Measurements from ENCODE around the gene RBFOX2. TPM values are rescaled to one million over a fixed set of nuclear protein-coding genes. Genes with fewer than 3 reads are reported as not detected.
"Not testable (repeated sequence)": the region's sequence is repeated elsewhere in the genome, so short reads cannot be mapped to it uniquely, and the experiment has no call there.

The RBFOX2 gene
- total RNA-seq, 1 donor from 2014 or later = 107 TPM

GRCh38 chr22:36042240-36042639 is 13.6 kb upstream of the RBFOX2 start:
- no peak for DNase-seq

- no peak for DNase-seq
These were observed 10.5 kb upstream of the RBFOX2 start for GRCh38 chr22:36039125-36039524.

GRCh38 chr22:36037102-36037758 is 8.6 kb upstream of the RBFOX2 start:
- DNase-seq = no peak

- DNase-seq = peak; percentile 21
These were observed 7.6 kb upstream of the RBFOX2 start for GRCh38 chr22:36036167-36036624.

- DNase-seq = no peak
These were observed 4.0 kb upstream of the RBFOX2 start for GRCh38 chr22:36032611-36033010.

- no peak for DNase-seq
These were observed 757 bp upstream of the RBFOX2 start for GRCh38 chr22:36029406-36029755.

- no peak for DNase-seq
These were observed 534 bp downstream of the RBFOX2 start for GRCh38 chr22:36027935-36028645.

- DNase-seq = peak; percentile 37
These were observed 1.1 kb downstream of the RBFOX2 start for GRCh38 chr22:36027579-36027934.

GRCh38 chr22:36026741-36027140 is 1.9 kb downstream of the RBFOX2 start:
- peak; percentile 60 for DNase-seq

GRCh38 chr22:36022697-36023096 is 5.9 kb downstream of the RBFOX2 start:
- no peak for DNase-seq

GRCh38 chr22:36022162-36022561 is 6.5 kb downstream of the RBFOX2 start:
- no peak for DNase-seq

- no peak for DNase-seq
These were observed 6.9 kb downstream of the RBFOX2 start for GRCh38 chr22:36021606-36022153.

GRCh38 chr22:36020865-36021264 is 7.8 kb downstream of the RBFOX2 start:
- DNase-seq = not testable (repeated sequence)

- no peak for DNase-seq
These were observed 11.0 kb downstream of the RBFOX2 start for GRCh38 chr22:36017651-36018091.

GRCh38 chr22:36016684-36017083 is 11.9 kb downstream of the RBFOX2 start:
- no peak for DNase-seq

- DNase-seq = no peak
These were observed 12.7 kb downstream of the RBFOX2 start for GRCh38 chr22:36015811-36016529.

- no peak for DNase-seq
These were observed 13.3 kb downstream of the RBFOX2 start for GRCh38 chr22:36015155-36015810.

GRCh38 chr22:36014546-36015074 is 14.0 kb downstream of the RBFOX2 start:
- DNase-seq = no peak

- DNase-seq = no peak
These were observed 16.3 kb downstream of the RBFOX2 start for GRCh38 chr22:36012332-36012731.

- DNase-seq = peak; percentile 68
These were observed 17.7 kb downstream of the RBFOX2 start for GRCh38 chr22:36010882-36011281.

- DNase-seq = no peak
These were observed 18.5 kb downstream of the RBFOX2 start for GRCh38 chr22:36010090-36010489.

GRCh38 chr22:36009085-36009484 is 19.5 kb downstream of the RBFOX2 start:
- DNase-seq = peak; percentile 52

- DNase-seq = no peak
These were observed 20.1 kb downstream of the RBFOX2 start for GRCh38 chr22:36008565-36008964.

Data from dermis blood vessel endothelial cell (primary cell).